ENCODE data around the gene DRC7. TPM values are rescaled to one million over a fixed set of nuclear protein-coding genes. Genes with fewer than 3 reads are reported as not detected.

The DRC7 gene
- total RNA-seq, 1 donor from 2014 or later, result not detected

DNA sequence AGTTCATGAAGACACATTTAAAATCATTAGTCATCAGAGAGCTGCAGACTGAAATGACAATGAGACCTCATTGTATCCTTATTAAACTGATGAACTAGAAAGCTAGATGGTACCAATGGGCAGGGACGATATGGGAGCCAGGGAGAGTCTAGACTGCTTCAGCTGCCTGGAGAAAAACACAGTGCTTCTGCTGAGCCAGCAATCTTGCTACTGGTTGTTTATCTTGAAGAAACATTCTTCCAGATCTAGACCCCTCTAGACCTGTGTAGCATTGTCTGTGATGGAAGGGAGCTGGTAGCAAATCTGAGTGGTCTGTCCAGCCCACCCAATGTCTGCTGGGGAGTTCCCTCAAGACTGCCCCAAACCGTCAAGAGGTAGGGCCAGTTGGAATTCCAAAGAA, 2.0 kb upstream of the DRC7 start:
- FAIRE-seq (no peak), DNase-seq (ENCODE audit: low read depth) (no peak)
- Histone ChIP-seq H3K36me3 (ENCODE audit: control insufficient read depth, insufficient read depth, low read length) (no peaks in the 10 kb centered on the region), H3K27me3 (ENCODE audit: control insufficient read depth, insufficient read depth, low read length) (peaks cover 3% of the 10 kb centered on the region), H3K4me3 (ENCODE audit: low read depth, low read length) (no peak overlapping the region)
- TF ChIP-seq, protein P1, sequence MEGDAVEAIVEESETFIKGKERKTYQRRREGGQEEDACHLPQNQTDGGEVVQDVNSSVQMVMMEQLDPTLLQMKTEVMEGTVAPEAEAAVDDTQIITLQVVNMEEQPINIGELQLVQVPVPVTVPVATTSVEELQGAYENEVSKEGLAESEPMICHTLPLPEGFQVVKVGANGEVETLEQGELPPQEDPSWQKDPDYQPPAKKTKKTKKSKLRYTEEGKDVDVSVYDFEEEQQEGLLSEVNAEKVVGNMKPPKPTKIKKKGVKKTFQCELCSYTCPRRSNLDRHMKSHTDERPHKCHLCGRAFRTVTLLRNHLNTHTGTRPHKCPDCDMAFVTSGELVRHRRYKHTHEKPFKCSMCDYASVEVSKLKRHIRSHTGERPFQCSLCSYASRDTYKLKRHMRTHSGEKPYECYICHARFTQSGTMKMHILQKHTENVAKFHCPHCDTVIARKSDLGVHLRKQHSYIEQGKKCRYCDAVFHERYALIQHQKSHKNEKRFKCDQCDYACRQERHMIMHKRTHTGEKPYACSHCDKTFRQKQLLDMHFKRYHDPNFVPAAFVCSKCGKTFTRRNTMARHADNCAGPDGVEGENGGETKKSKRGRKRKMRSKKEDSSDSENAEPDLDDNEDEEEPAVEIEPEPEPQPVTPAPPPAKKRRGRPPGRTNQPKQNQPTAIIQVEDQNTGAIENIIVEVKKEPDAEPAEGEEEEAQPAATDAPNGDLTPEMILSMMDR (IDR thresholded peaks at IDR 0.05; ENCODE audit: insufficient read depth, low read length, severe bottlenecking), result no peak

DNA sequence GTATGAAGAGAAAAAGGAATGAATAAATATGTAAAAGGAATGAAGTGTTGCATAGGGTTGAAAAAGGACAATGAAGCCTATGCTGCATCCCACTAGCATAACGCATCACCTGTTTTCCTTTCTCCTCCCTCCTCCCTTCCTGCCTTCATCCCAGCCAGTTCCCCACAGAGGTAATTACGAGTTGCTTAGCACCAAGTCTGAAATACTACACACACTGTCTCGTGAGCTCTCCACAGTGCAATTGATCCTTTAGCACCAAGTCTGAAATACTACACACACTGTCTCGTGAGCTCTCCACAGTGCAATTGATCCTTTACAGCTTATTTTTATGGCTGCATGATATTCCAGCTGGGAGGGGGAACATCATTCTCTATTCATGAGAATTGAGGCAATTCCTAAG, 1.1 kb upstream of the DRC7 start:
- Histone ChIP-seq H3K36me3 (ENCODE audit: control insufficient read depth, insufficient read depth, low read length) (no peaks in the 10 kb centered on the region), H3K4me3 (ENCODE audit: low read depth, low read length) (no peak overlapping the region), H3K27me3 (ENCODE audit: control insufficient read depth, insufficient read depth, low read length) (no peaks in the 10 kb centered on the region)
- TF ChIP-seq, protein P1 (IDR thresholded peaks at IDR 0.05; ENCODE audit: insufficient read depth, low read length, severe bottlenecking), result no peak
- no peak for DNase-seq (ENCODE audit: low read depth)
- FAIRE-seq, result no peak

GRCh38 chr16:57694231-57694724, 328 bp upstream of the DRC7 start:
- no peak overlapping the region for H3K4me3 ChIP-seq (ENCODE audit: low read depth, low read length)
- H3K27me3 ChIP-seq (ENCODE audit: control insufficient read depth, insufficient read depth, low read length), result no peaks in the 10 kb centered on the region
- TF ChIP-seq, protein P1 (IDR thresholded peaks at IDR 0.05; ENCODE audit: insufficient read depth, low read length, severe bottlenecking), result no peak
- no peak for FAIRE-seq
- no peaks in the 10 kb centered on the region for H3K36me3 ChIP-seq (ENCODE audit: control insufficient read depth, insufficient read depth, low read length)
- DNase-seq (ENCODE audit: low read depth), result no peak

GRCh38 chr16:57695680-57696069, 1.1 kb downstream of the DRC7 start:
- DNase-seq (ENCODE audit: low read depth), result no peak
- TF ChIP-seq, protein P1 (IDR thresholded peaks at IDR 0.05; ENCODE audit: insufficient read depth, low read length, severe bottlenecking), result no peak

GRCh38 chr16:57696240-57696639, 1.6 kb downstream of the DRC7 start:
- Histone ChIP-seq H3K4me3 (ENCODE audit: low read depth, low read length) (no peak overlapping the region), H3K27me3 (ENCODE audit: control insufficient read depth, insufficient read depth, low read length) (no peaks in the 10 kb centered on the region), H3K36me3 (ENCODE audit: control insufficient read depth, insufficient read depth, low read length) (no peaks in the 10 kb centered on the region)
- DNase-seq (ENCODE audit: low read depth) (no peak), FAIRE-seq (no peak)
- TF ChIP-seq, protein P1 (IDR thresholded peaks at IDR 0.05; ENCODE audit: insufficient read depth, low read length, severe bottlenecking), result no peak

More at GRCh38 chr16:57695680-57696069, 1.1 kb downstream of the DRC7 start:
- Histone ChIP-seq H3K36me3 (ENCODE audit: control insufficient read depth, insufficient read depth, low read length) (no peaks in the 10 kb centered on the region), H3K27me3 (ENCODE audit: control insufficient read depth, insufficient read depth, low read length) (no peaks in the 10 kb centered on the region), H3K4me3 (ENCODE audit: low read depth, low read length) (no peak overlapping the region)
- FAIRE-seq, result no peak

GRCh38 chr16:57697896-57698537, 3.4 kb downstream of the DRC7 start:
- Histone ChIP-seq H3K36me3 (ENCODE audit: control insufficient read depth, insufficient read depth, low read length) (no peaks in the 10 kb centered on the region), H3K27me3 (ENCODE audit: control insufficient read depth, insufficient read depth, low read length) (no peaks in the 10 kb centered on the region), H3K4me3 (ENCODE audit: low read depth, low read length) (no peak overlapping the region)
- FAIRE-seq (no peak), DNase-seq (ENCODE audit: low read depth) (no peak)
- TF ChIP-seq, protein P1 (IDR thresholded peaks at IDR 0.05; ENCODE audit: insufficient read depth, low read length, severe bottlenecking), result no peak

Data from bronchial epithelial cell (primary cell).